HUES6 (cell line): ENCODE results near the gene TMEM150C.

Source experiments
- H3K27ac ChIP-seq: 2 replicates; pipeline ENCODE4 v1.7.0; 2013; ENCODE audit warnings: low read depth, mild to moderate bottlenecking, low read length, inconsistent platforms
- H3K27me3 ChIP-seq: 2 replicates; pipeline ENCODE4 v1.6.1; 2013; ENCODE audit warnings: low read length; ENCODE audit not compliant: control insufficient read depth, insufficient read depth
- H3K36me3 ChIP-seq: 2 replicates; pipeline ENCODE4 v1.6.1; 2013; ENCODE audit warnings: low read length; ENCODE audit not compliant: control insufficient read depth, insufficient read depth
- H3K4me1 ChIP-seq: 2 replicates; pipeline ENCODE4 v1.6.1; 2013; ENCODE audit warnings: low read length; ENCODE audit not compliant: control insufficient read depth, insufficient read depth
- H3K4me3 ChIP-seq: 2 replicates; pipeline ENCODE4 v1.5.1; 2013; ENCODE audit warnings: low read depth, low read length
- H3K9ac ChIP-seq: one replicate; pipeline ENCODE4 v1.6.1; 2013; ENCODE audit warnings: mild to moderate bottlenecking, low read length
- H3K9me3 ChIP-seq: 2 replicates; pipeline ENCODE4 v1.6.1; 2013; ENCODE audit warnings: low read depth, low read length; ENCODE audit not compliant: control insufficient read depth, insufficient read depth

TMEM150C gene

GRCh38 chr4:82439088-82439487, 122.7 kb downstream of the TMEM150C start:
- Histone ChIP-seq H3K9ac (no peak overlapping the region), H3K27me3 (no peaks in the 10 kb centered on the region), H3K9me3 (no peaks in the 10 kb centered on the region), H3K4me3 (no peak overlapping the region), H3K36me3 (peaks cover 37% of the 10 kb centered on the region), H3K27ac (no peak overlapping the region), H3K4me1 (peaks cover 12% of the 10 kb centered on the region)

- Histone ChIP-seq H3K4me3 (no peak overlapping the region), H3K9ac (no peak overlapping the region), H3K4me1 (peaks cover 12% of the 10 kb centered on the region), H3K9me3 (no peaks in the 10 kb centered on the region), H3K27me3 (no peaks in the 10 kb centered on the region), H3K27ac (no peak overlapping the region), H3K36me3 (peaks cover 40% of the 10 kb centered on the region)
These were observed 124.3 kb downstream of the TMEM150C start for GRCh38 chr4:82437285-82438005.

DNA sequence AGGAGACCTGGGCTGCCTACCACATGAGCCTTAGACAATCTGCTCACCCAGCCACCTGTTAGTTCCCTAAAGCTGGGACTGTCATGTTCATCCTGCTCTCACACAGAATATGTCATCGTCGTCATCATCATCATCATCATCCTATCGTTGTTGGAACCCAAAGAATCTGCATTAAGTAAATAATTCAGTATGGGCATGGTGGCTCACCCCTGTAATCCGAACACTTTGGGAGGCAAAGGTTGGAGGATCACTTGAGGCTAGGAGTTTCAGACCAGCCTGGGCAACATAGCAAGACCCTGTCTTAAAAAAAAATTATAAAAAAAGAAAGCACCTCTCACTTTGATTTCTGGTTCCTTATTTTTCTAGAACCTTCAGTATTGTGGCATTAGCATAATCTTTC, 125.0 kb downstream of the TMEM150C start:
- Histone ChIP-seq H3K27ac (no peak overlapping the region), H3K36me3 (peaks cover 34% of the 10 kb centered on the region), H3K4me3 (no peak overlapping the region), H3K4me1 (peaks cover 14% of the 10 kb centered on the region), H3K27me3 (no peaks in the 10 kb centered on the region), H3K9ac (no peak overlapping the region), H3K9me3 (no peaks in the 10 kb centered on the region)

DNA sequence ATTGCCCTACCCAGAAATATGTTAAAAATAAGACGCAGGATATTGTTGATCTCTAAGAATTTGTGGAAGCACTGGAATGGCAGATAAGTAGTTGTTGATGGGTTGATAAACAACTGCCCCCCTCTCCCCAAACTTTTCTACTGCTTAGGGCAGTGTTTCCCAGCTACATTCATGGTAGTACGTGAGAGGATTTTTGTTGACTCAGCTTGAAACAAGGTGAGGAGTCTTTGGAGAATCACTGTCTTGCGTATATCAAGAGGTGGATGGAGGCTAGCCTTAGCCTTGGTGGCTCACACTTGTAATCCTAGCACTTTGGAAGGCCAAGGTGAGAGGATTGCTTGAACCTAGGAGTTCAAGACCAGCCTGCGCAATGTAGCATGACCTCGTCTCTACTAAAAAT, 125.7 kb downstream of the TMEM150C start:
- Histone ChIP-seq H3K27ac (no peak overlapping the region), H3K27me3 (no peaks in the 10 kb centered on the region), H3K9ac (no peak overlapping the region), H3K36me3 (peaks cover 32% of the 10 kb centered on the region), H3K9me3 (no peaks in the 10 kb centered on the region), H3K4me1 (peaks cover 15% of the 10 kb centered on the region), H3K4me3 (no peak overlapping the region)

GRCh38 chr4:82434949-82435348, 126.8 kb downstream of the TMEM150C start:
- H3K9ac ChIP-seq: no peak overlapping the region
- H3K4me1 ChIP-seq: peaks cover 15% of the 10 kb centered on the region

GRCh38 chr4:82433791-82434190, 128.0 kb downstream of the TMEM150C start:
- H3K9ac ChIP-seq: no peak overlapping the region
- peaks cover 15% of the 10 kb centered on the region for H3K4me1 ChIP-seq
- H3K4me3 ChIP-seq: no peak overlapping the region
- peaks cover 25% of the 10 kb centered on the region for H3K36me3 ChIP-seq
- no peaks in the 10 kb centered on the region for H3K27me3 ChIP-seq
- H3K27ac ChIP-seq: no peak overlapping the region
- H3K9me3 ChIP-seq: no peaks in the 10 kb centered on the region

More at GRCh38 chr4:82434949-82435348, 126.8 kb downstream of the TMEM150C start:
- H3K9me3 ChIP-seq: no peaks in the 10 kb centered on the region
- H3K27ac ChIP-seq: no peak overlapping the region
- H3K36me3 ChIP-seq: peaks cover 28% of the 10 kb centered on the region
- no peak overlapping the region for H3K4me3 ChIP-seq
- no peaks in the 10 kb centered on the region for H3K27me3 ChIP-seq
